WTC11 (cell line): ENCODE data around the gene RASSF4. TPM values are rescaled to one million over a fixed set of nuclear protein-coding genes. Genes with fewer than 3 reads are reported as not detected.

Experiments
- ATAC-seq: fragments of 200-7000 bp; cut with Tn5 transposase; 2 replicates; pipeline ENCODE4 v1.10.0; 2021; ENCODE audit warnings: mild to moderate bottlenecking, moderate library complexity
- CTCF ChIA-PET: fragments of 300-600 bp; sonication (Branson Sonifier 250); formaldehyde crosslinking; loops from one replicate; lab custom pipeline; 2021; ENCODE audit warnings: antibody characterized with exemption; lab: Charles Lee
- POLR2A ChIA-PET: fragments of 350-600 bp; sonication (Branson Sonifier 250); formaldehyde crosslinking; loops from one replicate; lab custom pipeline; 2021; ENCODE audit warnings: antibody characterized with exemption; lab: Charles Lee
- DNase-seq: peaks from one replicate; pipeline ENCODE4 v3.0.0; 2021; ENCODE audit warnings: low spot score
- H3K27ac Mint-ChIP-seq: 2 replicates; pipeline ENCODE4 v1.8.0; 2021; ENCODE audit warnings: mixed read lengths
- H3K27me3 Mint-ChIP-seq: 2 replicates; pipeline ENCODE4 v1.8.0; 2021; ENCODE audit warnings: low read depth, mild to moderate bottlenecking, moderate library complexity, mixed read lengths
- H3K36me3 Mint-ChIP-seq: 2 replicates; pipeline ENCODE4 v1.8.0; 2021; ENCODE audit warnings: mixed read lengths
- H3K4me1 Mint-ChIP-seq: 2 replicates; pipeline ENCODE4 v1.8.0; 2022; ENCODE audit warnings: mixed read lengths
- H3K4me3 Mint-ChIP-seq: 2 replicates; pipeline ENCODE4 v1.8.0; 2021; ENCODE audit warnings: mild to moderate bottlenecking, moderate library complexity, mixed read lengths
- H3K9me3 Mint-ChIP-seq: 2 replicates; pipeline ENCODE4 v1.8.0; 2021; ENCODE audit warnings: mixed read lengths
- CREM ChIP-seq: sonication (generic); formaldehyde crosslinking; IDR thresholded peaks from 2 replicates; pipeline ENCODE4 v1.8.1; 2022; ENCODE audit warnings: mild to moderate bottlenecking, missing genetic modification reagents, moderate library complexity
- ETV6 ChIP-seq: sonication (generic); formaldehyde crosslinking; IDR thresholded peaks from 2 replicates; pipeline ENCODE4 v1.8.1; 2022; ENCODE audit warnings: mild to moderate bottlenecking, missing genetic modification reagents
- FOXK1 ChIP-seq: sonication (generic); formaldehyde crosslinking; IDR thresholded peaks from 2 replicates; pipeline ENCODE4 v1.8.0; 2022; ENCODE audit warnings: mild to moderate bottlenecking, moderate library complexity, missing genetic modification reagents
- GABPB1 ChIP-seq: sonication (generic); formaldehyde crosslinking; IDR thresholded peaks from 2 replicates; pipeline ENCODE4 v1.8.1; 2023; ENCODE audit warnings: mild to moderate bottlenecking, missing genetic modification reagents
- GTF2I ChIP-seq: fragments of 250-450 bp; sonication (Bioruptor Pico); conservative IDR thresholded peaks from 2 replicates; pipeline ENCODE4 v1.4.0; 2021; ENCODE audit warnings: mild to moderate bottlenecking
- NFATC4 ChIP-seq: fragments of 250-450 bp; sonication (Bioruptor Pico); IDR thresholded peaks from 2 replicates; pipeline ENCODE4 v1.9.0; 2021; ENCODE audit warnings: mild to moderate bottlenecking
- NR2C2 ChIP-seq: sonication (generic); formaldehyde crosslinking; IDR thresholded peaks from 2 replicates; pipeline ENCODE4 v1.8.0; 2022; ENCODE audit warnings: mild to moderate bottlenecking, missing genetic modification reagents
- RORB ChIP-seq: fragments of 250-450 bp; sonication (Bioruptor Pico); IDR thresholded peaks from 2 replicates; pipeline ENCODE4 v1.9.0; 2021; ENCODE audit warnings: mild to moderate bottlenecking
- ZNF138 ChIP-seq: sonication (generic); formaldehyde crosslinking; conservative IDR thresholded peaks from 2 replicates; pipeline ENCODE4 v1.8.1; 2022; ENCODE audit warnings: mild to moderate bottlenecking, moderate library complexity, missing genetic modification reagents
- ZNF396 ChIP-seq: fragments of 250-450 bp; sonication (Bioruptor Pico); IDR thresholded peaks from 2 replicates; pipeline ENCODE4 v1.8.0; 2021; ENCODE audit warnings: mild to moderate bottlenecking, moderate library complexity, borderline replicate concordance
- ZNF423 ChIP-seq: fragments of 250-450 bp; sonication (Bioruptor Pico); IDR thresholded peaks from 2 replicates; pipeline ENCODE4 v2.1.2; 2022; ENCODE audit warnings: mild to moderate bottlenecking, moderate library complexity
- total RNA-seq: library from RNA; stranded (reverse); gene quantifications from 3 replicates; pipeline ENCODE4 v1.2.3, GENCODE V29; 2021
- TF ChIP-seq, protein P1 (sequence below): sonication (generic); formaldehyde crosslinking; IDR thresholded peaks from 2 replicates; pipeline ENCODE4 v1.8.1; 2023; ENCODE audit warnings: mild to moderate bottlenecking, moderate library complexity, missing genetic modification reagents
- TF ChIP-seq, protein P2 (sequence below): fragments of 250-450 bp; sonication (Bioruptor Pico); IDR thresholded peaks from 2 replicates; pipeline ENCODE4 v2.1.2; 2022; ENCODE audit warnings: mild to moderate bottlenecking, moderate library complexity
- TF ChIP-seq, protein P3 (sequence below): sonication (generic); formaldehyde crosslinking; IDR thresholded peaks from 2 replicates; pipeline ENCODE4 v1.8.1; 2023; ENCODE audit warnings: mild to moderate bottlenecking, missing genetic modification reagents, moderate library complexity
- TF ChIP-seq, protein P4 (sequence below): sonication (generic); formaldehyde crosslinking; IDR thresholded peaks from 2 replicates; pipeline ENCODE4 v1.8.1; 2023; ENCODE audit warnings: mild to moderate bottlenecking, missing genetic modification reagents, moderate library complexity

Gene RASSF4
- total RNA-seq, 1 experiment from 2014 or later = 15.7 TPM

DNA sequence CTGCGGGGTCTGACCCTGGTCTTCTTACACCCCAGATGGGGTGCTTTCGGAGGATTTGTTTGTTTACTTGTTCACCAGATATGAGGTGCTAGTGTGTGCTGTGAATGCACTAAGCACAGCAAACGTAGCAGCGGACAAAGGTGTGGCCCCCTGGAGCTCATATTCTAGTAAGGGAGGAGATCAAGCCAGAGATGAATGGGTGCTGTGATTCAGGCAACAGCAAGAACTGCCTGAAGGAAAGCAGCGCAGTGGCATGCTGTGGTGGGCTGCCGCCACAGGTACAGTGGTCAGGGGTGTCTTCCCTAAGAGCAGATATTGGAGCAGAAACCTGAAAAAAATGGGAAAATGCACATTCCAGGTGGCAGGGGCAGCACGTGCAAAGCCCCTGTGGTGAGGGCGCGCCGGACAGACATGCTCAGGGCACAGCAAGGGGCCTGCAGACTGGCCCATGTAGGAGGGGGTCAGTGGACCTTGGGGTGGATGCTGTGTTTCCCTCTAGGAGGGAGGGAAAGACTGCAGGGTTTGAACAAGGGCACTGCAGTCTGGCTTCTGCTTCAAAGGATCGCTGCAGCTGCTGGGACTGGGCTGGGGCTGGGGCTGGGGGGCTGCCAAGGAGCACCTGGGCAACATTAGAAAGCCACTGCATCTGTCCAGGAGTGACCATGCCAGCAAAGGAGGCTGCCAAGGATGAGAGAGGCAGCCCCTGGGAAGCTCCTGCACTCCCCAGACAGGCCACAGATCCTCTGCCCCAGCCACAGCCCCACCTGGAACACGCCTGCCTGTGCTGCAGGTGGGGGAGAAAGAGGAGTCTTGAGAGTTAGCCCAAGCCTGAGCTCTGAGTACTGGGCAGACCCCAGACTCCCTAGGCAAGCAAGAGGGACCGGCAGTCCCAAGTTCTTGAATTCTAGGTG, 19.9 kb downstream of the RASSF4 start:
- no peak for ATAC-seq
- TF ChIP-seq RORB (CRISPR knock-in tag) (no peak), ZNF396 (CRISPR knock-in tag) (no peak), GTF2I (CRISPR knock-in tag) (no peak), NFATC4 (CRISPR knock-in tag) (no peak), ZNF138 (CRISPR knock-in tag) (no peak), ETV6 (CRISPR knock-in tag) (no peak), ZNF423 (CRISPR knock-in tag) (no peak), CREM (no peak), FOXK1 (no peak)
- TF ChIP-seq, protein P1, sequence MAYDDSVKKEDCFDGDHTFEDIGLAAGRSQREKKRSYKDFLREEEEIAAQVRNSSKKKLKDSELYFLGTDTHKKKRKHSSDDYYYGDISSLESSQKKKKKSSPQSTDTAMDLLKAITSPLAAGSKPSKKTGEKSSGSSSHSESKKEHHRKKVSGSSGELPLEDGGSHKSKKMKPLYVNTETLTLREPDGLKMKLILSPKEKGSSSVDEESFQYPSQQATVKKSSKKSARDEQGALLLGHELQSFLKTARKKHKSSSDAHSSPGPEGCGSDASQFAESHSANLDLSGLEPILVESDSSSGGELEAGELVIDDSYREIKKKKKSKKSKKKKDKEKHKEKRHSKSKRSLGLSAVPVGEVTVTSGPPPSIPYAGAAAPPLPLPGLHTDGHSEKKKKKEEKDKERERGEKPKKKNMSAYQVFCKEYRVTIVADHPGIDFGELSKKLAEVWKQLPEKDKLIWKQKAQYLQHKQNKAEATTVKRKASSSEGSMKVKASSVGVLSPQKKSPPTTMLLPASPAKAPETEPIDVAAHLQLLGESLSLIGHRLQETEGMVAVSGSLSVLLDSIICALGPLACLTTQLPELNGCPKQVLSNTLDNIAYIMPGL (CRISPR knock-in tag) = no peak
- TF ChIP-seq, protein P2, sequence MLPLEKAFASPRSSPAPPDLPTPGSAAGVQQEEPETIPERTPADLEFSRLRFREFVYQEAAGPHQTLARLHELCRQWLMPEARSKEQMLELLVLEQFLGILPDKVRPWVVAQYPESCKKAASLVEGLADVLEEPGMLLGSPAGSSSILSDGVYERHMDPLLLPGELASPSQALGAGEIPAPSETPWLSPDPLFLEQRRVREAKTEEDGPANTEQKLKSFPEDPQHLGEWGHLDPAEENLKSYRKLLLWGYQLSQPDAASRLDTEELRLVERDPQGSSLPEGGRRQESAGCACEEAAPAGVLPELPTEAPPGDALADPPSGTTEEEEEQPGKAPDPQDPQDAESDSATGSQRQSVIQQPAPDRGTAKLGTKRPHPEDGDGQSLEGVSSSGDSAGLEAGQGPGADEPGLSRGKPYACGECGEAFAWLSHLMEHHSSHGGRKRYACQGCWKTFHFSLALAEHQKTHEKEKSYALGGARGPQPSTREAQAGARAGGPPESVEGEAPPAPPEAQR (CRISPR knock-in tag) = no peak
- TF ChIP-seq, protein P3, sequence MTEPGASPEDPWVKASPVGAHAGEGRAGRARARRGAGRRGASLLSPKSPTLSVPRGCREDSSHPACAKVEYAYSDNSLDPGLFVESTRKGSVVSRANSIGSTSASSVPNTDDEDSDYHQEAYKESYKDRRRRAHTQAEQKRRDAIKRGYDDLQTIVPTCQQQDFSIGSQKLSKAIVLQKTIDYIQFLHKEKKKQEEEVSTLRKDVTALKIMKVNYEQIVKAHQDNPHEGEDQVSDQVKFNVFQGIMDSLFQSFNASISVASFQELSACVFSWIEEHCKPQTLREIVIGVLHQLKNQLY (CRISPR knock-in tag) = no peak
- TF ChIP-seq, protein P4, sequence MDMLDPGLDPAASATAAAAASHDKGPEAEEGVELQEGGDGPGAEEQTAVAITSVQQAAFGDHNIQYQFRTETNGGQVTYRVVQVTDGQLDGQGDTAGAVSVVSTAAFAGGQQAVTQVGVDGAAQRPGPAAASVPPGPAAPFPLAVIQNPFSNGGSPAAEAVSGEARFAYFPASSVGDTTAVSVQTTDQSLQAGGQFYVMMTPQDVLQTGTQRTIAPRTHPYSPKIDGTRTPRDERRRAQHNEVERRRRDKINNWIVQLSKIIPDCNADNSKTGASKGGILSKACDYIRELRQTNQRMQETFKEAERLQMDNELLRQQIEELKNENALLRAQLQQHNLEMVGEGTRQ = no peak
- Mint-ChIP-seq H3K36me3 (no peaks in the 10 kb centered on the region), H3K27me3 (peaks cover 12% of the 10 kb centered on the region), H3K9me3 (no peaks in the 10 kb centered on the region), H3K4me1 (peaks cover 48% of the 10 kb centered on the region), H3K4me3 (no peak overlapping the region), H3K27ac (peak overlapping the region; percentile 49; the same call in 1 of the 2 replicates)
- DNase-seq = no peak
- CTCF ChIA-PET = interaction anchor here (1.2 to 3.7 kb wide), 8 partner anchors 11 to 116 kb away, joined by 3 to 46 read pairs (median 5); partner anchors contain the start of gene RASSF4
- POLR2A ChIA-PET = interaction anchor here (0.9 kb wide), 1 partner anchor 11 kb away, joined by 5 read pairs; no protein-coding TSS in a partner anchor

DNA sequence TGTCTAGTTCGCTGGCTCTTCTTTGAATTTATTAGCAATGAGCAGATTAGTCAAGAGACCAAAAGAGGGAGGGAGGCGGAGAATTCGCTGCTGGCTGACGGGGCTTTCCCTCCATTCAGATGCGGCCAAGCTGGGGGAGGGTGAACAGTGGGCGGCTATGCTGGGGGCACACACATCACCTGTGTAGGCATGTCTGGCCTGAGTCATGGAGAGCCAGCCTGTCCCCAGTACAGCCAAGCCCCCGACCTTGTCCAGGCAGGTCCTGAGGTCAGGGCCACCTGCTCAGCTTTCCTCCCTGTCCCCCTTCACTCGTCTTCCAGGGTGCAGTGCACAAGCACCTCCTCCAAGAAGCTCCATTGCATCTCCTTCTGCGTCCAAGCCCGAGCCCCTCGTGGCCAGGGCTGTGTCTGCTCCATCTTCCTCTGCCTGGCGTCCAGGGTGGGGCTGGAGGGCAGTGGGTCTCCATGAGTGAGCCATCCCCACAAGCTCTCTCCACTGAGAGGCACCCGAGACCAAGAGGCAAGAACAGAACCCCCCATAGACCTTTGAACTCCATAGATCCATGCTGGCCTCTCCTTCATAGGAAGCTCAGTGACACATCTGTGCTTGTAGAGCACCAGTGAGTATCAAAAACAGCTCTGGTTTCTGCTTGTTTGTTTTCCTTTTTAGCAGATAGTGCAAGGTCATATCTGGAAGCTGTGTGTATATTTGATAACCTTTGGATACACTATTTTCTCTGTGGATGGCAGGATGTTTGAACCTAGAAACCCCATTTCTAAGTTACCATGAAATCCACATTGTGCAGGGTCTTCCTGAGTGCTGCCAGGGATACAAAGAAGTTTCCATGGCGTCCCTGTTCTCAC, 20.9 kb downstream of the RASSF4 start:
- Mint-ChIP-seq H3K4me1 (peaks cover 52% of the 10 kb centered on the region), H3K27ac (no peak overlapping the region), H3K9me3 (no peaks in the 10 kb centered on the region), H3K36me3 (no peaks in the 10 kb centered on the region), H3K27me3 (peaks cover 12% of the 10 kb centered on the region), H3K4me3 (0 out of 2 replicates have a peak overlapping the region, but pooled peaks have one; percentile 20)
- peak; percentile 77; the same call in 1 of the 2 replicates for TF ChIP-seq GABPB1 (CRISPR knock-in tag)
- TF ChIP-seq, protein P2 (CRISPR knock-in tag) = no peak
- no peak for TF ChIP-seq NR2C2 (CRISPR knock-in tag)
- DNase-seq (no peak), ATAC-seq (no peak)
- ChIA-PET CTCF (interaction anchor here (1.2 to 3.7 kb wide), 5 partner anchors 10 to 48 kb away, joined by 3 to 46 read pairs (median 3); partner anchors contain the start of gene RASSF4), POLR2A (no interaction called here)
